HG02870 (cell line): ENCODE results near the gene PORCN.

ENCODE experiments used
- ATAC-seq: cut with Tn5 transposase; IDR thresholded peaks from one replicate; pipeline ENCODE4 v1.9.1; 2021; ENCODE audit warnings: mild to moderate bottlenecking, moderate library complexity; ENCODE audit not compliant: unreplicated experiment

PORCN gene

DNA sequence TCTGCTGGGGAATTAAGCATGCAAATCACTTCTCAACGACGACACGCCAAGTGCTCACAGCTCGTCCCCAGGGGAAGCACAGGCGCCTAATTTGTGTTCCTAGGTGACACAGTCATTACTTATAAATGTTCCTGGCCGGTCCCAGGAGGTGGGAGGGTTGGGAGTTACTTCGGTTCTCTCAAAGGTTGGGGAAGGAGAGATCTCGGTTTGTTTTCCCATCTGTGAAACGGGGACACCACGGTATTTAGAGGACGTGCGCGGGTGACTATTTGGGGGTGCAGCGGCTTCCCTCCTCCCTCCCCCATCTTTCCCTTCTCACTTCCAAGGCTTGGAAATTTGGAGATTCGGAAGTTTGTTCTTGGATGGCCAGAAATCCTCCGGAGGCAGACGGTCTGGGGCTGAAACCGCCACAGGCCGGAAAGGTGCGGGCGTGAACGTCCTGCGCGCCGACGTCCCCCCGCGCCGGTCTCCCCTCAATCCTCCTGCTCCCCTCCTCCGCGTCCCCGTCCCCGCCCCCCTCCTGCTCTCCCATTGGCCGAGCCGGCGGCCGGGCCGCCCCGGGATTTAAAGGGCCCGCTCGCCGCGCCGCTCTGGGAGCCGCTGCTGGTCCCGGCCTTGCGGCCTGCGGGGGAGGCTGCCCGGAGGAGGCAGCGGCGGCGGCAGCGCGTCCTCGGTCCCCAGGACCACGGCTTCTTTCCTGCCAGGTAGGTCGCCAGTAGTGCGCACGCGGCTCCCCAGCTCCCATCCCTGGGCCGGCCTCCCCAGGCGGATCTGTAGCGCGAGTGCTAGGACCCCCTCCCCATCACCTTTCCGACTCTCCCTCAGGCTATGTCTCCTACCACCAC is at the start of gene PORCN:
TSS of gene PORCN (plus strand) at position 593 of the 845 bp plus-strand sequence. CDS start 829 bp downstream, outside the sequence.
- peak; percentile 62 for ATAC-seq

DNA sequence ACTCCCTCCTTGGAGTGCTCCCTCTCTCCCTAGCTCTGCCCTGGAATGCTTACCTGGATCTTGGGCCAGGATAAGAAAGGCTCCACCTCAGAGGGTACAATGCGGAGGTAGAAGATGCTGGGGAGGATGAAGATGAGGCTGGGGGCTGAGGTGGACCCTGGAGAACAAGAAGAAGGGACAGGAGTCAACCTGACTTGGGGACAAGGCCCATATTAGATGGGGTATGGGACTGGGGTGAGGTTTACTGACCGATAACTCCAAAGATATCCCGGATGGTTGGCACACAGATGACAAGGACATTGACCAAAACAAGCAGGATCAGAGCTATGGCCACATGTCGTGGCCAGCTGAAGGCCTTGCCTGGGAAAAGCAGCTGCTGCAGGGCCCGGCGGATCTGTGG is 49.3 kb upstream of the PORCN start:
- no peak for ATAC-seq

DNA sequence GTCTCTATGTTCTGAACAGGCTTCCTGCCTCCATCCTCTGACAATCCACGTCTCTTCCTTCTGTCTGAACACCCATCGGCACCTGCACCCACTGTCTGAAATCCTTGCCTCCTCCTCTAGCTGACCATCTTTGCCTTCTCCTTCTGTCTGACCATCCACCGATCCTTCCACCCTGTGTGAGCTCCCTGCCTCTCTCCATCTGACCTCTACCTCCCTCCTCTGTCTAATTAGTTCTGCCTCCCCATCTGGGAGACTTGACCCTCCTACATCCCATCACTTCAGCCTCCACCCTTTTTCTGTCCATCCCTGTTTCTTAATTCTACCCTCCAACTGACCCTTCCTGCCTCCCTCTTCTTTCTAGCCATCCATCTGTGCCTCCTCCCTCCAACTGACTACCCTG is 48.8 kb upstream of the PORCN start:
- ATAC-seq, result no peak

DNA sequence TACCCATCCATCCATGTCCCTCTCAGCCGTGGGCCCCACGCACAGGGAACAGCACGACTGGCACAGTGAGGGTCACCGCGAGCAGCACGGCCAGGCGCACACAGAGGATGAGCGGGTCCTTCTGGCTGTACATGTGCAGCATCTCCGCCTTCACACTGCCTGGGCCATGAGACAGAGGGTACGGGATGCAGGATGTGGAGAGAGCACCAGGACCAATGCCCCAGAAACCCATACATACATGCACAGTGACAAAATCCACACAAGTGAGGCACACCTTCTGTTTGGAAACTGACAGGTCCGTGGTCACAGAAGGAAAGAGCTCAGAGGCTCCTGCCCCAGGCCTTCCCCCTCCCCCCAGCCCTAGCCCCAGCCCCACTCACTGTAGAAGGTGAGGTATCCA is 48.2 kb upstream of the PORCN start:
- no peak for ATAC-seq

DNA sequence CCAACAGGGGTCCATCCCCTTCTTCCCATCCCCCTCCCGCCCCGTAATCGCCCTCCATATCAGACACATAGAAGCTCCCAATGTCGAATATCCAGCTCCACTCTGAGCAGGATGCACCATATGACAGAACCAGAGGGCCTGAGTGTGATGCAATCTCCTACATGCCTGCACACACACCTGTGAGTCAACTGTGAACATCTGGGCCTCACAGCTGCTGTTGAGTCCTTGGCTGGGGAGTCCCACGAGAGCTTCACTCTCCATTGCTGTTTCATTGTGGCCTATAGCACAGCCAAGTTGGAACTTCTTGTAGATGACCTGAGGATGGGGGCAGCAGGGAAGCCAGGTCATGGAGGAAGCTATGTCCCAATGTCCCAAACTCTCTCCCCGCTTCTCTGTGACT is 47.0 kb upstream of the PORCN start:
- no peak for ATAC-seq

DNA sequence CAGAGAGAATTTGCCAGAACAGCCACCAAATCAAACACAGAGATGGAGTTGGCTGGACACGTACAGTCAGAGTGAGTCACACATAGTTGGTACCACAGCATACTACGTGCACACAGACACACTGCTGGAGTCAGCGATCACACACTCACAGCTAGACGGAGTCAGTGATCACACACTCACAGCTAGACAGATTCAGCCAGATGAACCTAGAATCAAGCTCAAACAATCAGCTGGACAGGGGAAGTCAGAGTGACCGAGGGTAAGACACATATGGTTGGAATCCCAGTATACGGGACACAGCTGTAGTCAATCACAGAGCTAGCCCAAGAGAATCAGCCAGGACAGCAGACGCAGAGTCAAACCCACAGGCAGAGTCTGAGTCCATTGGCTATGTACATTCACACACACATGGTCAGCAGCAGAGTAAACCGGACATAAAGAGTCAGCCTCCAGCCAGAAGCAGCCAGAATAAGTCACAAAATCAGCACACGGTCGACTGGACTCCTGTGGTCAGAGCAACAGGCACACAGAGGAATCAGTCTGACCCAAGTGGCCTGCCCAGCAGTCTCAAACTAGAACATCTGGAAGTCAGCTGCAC is 43.4 kb upstream of the PORCN start:
- ATAC-seq, result no peak

DNA sequence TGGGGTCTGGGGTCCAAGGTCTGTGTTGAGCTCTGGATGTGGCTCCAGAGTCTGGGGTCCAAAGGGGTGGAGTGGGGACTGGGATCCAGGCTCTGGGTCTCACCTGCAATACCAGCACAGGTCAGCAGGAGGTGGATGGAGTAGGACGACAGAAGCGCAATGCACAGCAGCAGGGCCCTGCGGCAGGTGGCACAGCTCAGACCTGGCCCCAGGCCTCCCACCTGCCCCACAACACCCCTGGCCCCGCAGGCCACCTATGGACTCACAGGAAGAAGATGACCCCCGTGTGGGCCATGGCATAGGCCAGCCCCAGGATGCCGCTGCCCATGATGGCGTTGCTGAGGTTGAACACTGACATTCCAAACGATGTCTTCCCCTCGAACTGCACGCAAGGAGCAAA is 42.1 kb upstream of the PORCN start:
- no peak for ATAC-seq

DNA sequence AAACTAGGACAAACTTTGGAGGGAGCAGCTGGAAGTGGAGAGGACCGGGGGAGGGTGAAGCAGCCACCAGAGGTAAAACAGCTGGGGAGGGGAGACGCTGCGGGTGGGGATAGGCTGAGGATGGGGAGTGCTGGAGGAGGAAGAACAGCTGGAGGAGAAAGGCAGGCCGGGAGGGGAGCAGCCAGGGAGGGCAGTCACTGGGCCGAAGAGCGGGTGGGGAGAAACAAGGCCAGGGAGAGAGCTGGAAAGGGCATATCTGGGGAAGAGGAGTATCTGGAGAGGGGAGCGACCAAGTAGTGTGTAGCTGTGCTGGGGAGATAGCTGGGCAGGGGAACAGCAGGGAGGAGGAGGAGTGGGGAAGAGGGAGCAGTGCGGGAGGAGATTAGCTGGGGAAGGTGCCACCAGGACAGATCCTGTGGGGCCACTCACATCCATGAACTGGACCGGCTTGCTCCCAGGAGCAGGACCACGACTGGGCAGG is 41.5 kb upstream of the PORCN start:
- no peak for ATAC-seq

DNA sequence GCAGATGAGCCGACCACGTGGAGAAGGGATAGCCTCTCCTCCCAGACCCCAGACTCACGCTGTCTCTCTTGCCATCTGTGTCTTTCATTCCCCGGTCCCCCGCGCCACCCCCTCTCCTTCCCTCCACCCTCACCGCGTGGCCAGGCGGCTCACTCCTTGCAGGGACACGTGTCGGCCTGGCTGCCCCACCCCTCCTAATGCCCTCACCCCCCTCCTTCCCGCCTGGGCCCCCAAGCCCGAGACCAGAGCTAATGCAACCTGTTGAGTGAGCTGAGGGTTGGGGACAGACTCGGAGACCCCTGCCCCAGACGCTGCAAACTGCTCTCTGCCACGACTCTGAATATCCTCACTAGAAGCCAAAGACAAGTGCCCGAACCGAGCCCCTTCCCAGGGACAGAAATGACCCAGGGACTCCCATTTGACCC is 40.5 kb upstream of the PORCN start:
- no peak for ATAC-seq

DNA sequence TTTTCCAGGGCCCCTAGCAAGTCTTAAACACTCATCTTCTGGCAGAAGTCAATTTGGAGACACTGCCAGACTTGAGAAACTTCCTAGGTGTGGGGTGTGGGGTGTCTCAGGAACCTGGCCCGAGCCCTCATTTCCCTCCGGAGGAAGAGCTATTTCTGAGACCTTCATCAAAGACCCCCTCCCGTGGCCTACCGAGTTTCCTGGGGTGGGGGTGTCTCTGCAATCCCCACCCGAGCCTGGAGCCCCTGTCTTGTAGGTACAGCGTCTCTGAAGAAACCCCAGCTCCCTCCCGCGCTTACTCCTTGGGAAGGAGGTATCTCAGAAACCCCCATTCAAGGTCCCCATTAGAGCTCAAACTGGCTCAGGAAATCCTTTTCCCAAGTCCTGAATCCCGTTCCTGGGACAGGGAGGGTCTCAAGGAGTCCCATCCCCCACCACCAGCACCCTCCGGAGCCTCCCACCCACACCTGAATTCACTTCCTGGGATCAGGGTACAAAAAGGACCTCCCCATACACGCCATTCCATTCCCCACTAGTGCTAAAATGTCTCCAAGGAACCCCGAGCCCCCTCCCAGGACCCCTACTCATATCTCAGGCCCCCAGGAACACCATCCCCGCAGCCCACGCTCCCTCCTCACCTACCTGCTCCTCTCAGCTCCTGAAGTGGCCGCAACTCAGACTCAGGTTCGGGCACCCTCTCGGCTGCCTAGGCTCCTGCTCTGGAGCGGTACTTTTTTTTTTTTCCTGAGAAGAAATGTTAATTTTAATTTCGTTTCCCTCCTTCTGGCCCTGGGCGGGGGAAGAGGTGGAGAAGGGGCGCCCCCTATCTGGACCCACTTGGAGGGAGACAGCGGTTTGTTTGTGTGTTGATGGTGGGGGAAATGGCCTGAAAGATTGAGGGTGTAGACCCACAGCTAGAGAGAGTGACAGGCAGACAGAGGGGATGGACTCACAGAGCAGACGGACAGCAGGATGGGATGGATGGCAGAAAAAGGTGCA is 39.8 kb upstream of the PORCN start:
- ATAC-seq, result no peak

DNA sequence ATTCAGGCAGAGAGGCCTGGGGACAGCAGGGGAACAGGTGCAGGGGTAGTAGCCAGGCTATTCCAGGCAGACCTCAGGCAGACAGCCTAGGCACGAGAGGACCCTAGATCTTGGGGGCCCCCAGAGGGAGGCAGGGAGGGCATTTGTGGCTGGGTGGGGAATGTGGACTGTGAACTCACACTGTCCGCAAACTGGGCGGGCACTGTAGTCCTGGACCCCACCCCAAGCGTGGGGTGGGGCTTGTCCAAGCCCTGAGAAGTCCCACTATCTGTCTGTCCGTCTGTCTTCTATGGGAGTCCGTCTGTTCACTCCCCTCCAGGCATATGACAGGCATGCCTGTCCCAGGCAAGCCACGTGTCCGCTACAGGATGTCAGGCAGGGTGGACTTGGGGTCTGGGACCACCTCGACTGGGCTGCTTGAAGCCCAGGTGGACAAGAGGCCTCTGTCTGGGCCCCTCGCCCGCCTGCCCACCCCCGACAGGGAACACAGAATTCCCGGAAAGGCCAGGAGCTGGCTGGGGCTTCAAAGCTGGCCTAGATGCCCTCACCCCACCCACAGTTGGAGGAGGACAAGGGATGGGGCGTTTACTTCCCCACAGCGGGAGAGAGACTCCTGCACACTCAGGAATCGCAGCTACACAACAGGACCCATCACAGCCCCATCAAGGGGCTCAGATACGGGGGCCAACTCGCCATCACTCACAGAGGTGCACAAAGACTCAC is 38.5 kb upstream of the PORCN start, which contains the start of gene SLC38A5:
TSS of gene SLC38A5 (minus strand) at position 151 of the 723 bp plus-strand sequence. CDS start 2,336 bp downstream, outside the sequence.
- no peak for ATAC-seq

DNA sequence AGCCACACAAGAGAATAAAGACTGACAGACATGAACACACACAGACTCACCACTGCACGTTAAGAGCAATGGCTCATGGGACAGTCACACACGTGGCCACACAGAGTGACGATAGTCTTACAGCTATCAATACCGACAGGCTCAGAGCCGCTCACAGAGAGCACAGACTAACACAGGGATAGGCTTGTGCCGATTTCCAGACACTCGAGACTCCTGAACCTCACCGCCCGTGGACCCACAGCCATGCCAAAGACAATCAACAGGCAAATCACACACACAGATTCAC is 38.0 kb upstream of the PORCN start:
- ATAC-seq, result no peak

DNA sequence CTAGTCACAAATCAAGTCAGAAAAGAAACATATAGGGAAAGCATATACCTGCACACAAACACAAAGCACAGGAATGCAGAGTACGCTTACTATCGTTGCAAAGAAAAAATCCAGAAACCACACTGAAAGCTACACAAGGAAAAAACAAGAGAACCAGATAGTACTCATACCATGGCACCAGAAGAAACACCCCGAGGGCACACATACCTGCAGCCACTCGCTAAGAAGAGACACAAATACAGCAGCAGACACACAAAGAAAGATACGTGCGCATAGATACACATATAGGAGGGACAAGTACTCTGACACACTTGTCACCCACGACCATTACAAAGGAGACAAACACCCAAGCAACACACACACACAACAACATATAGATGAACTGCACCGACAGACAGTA is 37.3 kb upstream of the PORCN start:
- ATAC-seq, result no peak

DNA sequence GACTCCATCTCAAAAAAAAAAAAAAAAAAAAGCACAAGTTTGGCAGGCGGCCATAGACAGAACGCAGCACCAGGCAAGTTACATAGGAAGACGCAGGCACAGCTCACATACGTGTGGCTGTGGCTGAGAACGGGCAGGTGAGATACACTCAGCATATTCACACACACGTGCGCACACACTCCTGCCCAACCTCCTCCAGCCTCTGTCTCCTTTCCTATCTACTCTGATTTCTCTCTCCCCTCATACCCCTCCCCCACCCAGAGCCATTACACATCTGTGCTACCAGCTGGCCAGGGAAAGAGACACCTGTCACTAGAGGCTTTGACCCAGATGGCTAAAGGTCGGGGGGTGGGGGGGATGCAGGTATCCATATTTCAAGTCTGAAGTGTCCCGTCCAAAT is 36.6 kb upstream of the PORCN start:
- ATAC-seq, result no peak

DNA sequence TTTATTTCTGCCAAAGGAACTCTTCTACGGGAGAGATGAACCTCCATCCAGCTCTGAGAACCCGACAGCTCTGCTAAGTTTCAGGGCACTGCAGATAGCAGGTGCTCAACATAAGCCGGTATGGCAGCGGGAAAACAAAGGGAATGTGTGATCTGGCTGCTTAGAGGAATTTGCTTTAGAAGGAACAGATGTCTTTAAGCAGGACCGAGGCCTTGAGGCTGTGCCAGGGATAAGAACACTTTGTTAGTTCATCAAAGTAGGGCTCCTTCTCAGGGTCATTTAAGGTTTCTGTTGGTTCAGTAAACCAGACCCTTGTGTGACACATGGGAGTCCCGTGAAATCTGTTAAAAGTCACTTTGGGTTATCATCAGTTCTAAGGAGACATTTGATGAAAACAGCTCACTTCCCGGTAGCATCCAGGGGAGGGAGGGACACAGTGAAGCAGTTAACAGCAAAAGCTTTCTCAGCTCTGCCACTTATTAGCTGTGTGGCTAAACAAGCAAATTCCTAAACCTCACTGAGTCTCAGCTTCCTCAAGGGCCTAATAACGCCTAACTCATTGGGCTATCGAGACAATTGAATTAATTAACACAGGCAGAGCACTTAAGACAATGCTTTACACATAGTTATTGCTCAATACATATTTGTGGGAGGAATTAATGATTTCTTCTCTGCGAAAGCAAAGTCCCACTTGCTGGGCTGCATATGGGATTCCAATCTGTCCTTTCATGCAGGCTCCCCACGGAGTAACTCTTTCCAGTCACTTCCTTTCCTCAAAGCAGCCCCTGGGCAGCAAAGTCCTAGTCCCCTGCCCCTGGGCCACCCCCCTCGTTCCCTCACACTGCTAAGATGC is 35.7 kb upstream of the PORCN start:
- no peak for ATAC-seq

DNA sequence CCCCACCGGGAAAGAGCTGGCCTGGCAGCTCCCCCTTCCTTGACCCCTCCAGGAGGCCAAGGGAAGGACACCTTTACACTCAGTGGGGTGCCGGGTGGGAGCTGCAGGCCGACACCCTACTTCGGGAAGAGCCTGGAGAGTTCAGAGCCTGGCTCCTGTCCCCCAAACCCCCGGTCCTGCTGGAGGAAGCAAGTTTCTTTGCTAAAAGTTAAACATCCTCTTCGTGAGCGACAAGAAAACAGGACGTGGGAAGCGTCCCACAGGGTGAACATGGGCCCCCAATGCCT is 35.1 kb upstream of the PORCN start:
- ATAC-seq, result no peak

DNA sequence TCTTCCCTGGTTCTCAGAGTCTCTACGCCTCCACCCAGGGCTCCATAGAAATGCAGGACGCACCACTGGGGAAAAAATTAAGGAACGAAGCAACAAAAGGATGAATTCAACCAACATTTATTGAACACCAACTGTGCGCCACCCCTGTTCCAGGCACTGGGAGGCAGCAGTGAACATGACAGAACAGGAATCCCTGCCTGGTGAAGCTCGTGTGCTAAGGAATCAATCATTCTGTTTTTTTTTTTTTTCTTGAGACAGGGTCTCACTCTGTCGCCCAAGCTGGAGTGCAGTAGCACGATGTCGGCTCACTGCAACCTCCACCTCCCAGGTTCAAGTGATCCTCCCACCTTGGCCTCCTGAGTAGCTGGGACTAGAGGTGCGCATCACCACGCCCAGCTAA is 34.7 kb upstream of the PORCN start:
- ATAC-seq, result no peak

DNA sequence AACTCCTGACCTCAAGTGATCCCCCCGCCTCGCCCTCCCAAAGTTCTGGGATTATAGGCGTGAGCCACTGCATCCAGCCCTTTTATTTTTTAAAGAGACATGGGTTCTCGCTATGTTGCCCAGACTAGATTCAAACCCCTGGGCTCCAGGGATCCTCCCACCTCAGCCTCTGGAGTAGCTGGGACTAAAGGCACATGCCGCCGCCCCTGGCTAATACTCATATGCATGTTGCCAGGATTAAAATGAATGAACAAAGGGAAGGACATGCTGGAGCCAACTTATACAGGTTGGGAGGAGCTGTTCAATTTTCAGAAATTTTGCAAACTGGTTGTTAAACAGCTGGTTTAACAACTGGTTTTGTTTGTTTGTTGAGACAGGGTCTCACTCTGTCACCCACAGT is 34.2 kb upstream of the PORCN start:
- ATAC-seq, result no peak

DNA sequence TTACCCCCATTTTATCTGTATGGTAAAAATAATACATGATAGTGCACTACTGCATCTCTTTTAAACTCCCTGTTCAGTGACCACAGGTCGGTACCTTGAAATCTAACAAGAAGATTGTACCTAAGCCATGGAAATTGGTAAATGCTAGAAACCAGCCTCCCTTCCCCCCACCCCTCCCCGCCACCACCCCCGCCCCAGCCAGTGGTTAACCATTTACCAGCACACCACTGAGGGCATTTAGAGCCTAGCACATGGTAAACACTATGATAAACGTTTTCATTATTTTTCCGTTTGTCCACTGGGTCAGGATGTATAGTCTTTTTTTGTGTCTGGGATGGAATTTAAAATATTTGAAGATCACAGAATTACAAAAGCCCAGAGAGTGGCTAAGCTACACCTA is 33.5 kb upstream of the PORCN start:
- ATAC-seq, result no peak
